HK-2 (cell line): ENCODE results near the gene HSPA4.
"Not testable (repeated sequence)": the region's sequence is repeated elsewhere in the genome, so short reads cannot be mapped to it uniquely, and the experiment has no call there.

Experiments
- DNase-seq: peaks from one replicate; pipeline ENCODE4 v3.0.0-alpha.2; 2018; ENCODE audit not compliant: unreplicated experiment

Gene HSPA4

GRCh38 chr5:133050521-133050920 lies 1.3 kb upstream of the HSPA4 start:
- no peak for DNase-seq

DNA sequence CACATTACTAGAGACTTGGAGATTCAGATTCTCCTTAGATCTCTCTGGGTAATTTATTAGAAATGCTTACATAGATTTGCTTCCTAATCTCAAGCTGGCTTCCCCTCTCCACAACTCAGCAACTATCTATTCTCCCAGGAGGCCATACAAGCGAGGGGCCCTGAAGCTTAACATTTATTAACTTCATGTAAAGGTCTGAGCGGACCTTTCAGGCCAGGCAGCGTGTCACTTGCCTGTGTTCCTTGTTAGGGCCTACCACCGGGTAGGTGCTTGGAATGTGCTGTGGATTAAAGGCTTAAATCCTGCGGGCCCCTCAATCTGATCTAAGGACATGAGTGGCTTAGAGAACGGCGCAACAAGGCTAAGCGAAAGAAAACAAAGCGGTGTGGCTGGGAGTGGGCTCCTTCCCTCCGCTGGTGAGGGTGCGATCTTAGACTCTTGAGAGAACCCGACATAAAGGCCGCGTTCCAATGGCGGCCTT lies 712 bp upstream of the HSPA4 start:
- DNase-seq: no peak

DNA sequence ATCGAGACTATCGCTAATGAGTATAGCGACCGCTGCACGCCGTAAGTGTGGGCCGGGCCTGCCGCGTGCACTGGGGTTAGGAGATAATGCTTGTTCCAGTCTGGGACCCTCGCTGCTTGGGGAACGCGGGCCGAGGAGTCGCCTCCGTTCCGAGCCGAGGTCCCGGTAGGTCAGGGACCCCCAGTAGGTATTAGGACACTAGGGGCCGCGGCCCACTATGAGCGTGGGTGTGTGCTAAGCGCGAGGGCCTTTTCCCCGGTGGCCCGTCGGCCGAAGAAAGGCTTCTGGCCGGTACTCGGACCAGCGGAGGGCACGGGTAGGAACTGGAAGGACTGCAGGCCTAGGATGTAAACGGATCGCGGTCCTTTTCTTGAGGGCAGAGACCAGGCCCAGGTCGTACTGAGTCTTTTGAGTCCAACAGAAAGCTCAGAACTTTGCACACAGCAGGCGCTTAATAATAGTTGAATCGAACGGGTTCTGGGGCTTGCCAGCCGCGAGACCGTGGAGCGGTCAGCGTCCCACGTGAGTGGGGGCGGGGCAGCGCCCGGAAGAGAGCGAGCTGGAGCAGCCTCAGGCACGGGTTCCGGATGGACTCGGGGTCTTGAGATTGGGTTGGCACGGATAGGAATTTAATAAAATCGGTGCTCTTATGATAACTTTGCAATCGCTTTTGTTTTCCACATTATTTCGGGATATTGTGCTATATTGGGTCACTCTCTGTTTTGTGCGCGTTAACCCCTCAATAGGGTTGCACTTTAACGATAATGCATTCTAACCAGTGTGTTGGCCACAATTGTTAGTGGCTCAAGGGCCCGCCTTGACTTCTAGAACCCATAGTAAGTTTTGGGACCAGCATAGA lies 733 bp downstream of the HSPA4 start:
- peak; percentile 51 for DNase-seq

DNA sequence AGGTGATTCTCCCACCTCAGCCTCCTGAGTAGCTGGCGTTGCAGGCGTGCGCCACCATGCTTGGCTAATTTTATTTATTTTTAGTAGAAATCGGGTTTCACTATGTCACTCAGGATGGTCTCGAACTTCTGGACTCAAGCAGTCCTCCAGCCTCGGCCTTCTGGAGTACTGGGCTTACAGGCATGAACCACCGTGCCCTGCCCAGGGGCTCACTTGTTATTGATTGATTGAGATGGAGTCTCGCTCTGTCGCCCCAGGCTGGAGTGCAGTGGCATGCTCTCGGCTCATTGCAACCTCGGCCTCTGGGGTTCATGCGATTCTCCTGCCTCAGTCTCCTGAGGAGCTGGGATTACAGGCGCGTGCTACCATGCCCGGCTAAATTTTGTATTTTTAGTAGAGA lies 1.6 kb downstream of the HSPA4 start:
- no peak for DNase-seq

- DNase-seq: no peak
Measured at GRCh38 chr5:133054697-133055471, 3.1 kb downstream of the HSPA4 start.

DNA sequence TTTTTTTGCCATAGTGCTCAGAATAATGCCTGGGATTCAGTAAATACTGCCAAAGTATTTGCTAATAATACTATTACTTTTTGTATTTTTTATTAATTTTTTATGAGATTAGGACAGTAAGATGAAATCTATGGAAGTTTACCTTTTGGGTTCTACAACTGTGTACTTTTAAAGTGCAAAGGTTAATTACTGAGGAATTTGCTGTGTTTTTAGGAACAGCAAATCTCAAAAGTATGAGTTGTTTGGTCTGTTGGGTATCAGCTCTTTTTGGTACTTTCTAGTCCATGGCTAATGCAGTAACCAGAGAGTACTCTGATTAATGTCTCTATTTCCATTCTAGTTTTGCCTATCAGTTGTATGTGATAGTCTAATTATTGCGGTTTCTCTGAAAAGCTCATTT lies 5.1 kb downstream of the HSPA4 start:
- DNase-seq: no peak

GRCh38 chr5:133059621-133060020 lies 7.8 kb downstream of the HSPA4 start:
- DNase-seq: no peak

- no peak for DNase-seq
Measured at GRCh38 chr5:133062276-133062675, 10.5 kb downstream of the HSPA4 start.

- no peak for DNase-seq
Measured at GRCh38 chr5:133063965-133064364, 12.2 kb downstream of the HSPA4 start.

- no peak for DNase-seq
Measured at GRCh38 chr5:133065471-133065870, 13.7 kb downstream of the HSPA4 start.

DNA sequence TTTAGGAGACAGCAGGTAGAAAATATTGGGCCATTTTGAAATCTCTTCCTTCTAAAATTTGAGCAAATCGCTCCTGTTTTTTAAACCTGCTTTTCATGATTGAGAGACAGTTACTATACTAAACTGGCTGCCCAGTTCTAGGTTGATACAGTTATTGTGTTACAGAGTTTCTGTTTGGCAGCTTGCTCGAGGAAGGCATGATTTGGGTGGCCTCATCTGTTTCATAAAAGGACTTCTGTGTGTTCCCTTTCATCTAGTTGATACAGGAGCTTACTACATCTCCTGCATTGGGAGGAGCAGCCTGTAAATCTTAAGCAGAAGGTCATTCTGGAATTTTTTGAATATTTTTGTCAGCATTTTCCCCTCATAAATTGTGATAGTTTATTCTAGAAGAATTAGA lies 14.2 kb downstream of the HSPA4 start:
- no peak for DNase-seq

DNA sequence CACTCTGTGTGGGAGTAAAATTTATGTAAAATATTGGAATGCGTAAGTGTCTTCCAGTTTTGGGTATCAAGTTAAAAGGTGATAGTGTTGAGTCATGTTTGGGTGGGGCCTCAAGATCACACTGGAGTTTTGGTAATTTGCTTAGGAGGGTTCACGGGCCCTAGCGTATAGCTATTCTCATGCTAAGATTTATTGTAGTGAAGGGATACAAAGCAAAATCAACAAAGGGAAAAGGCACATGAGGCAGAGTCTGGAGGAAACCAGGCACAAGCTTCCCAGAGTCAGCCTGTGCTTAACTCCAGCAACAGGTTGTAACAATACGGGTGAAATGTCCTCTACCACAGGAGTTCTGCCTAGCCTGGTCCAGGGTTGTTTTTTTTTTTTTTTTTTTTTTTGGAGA lies 20.2 kb downstream of the HSPA4 start:
- no peak for DNase-seq

- no peak for DNase-seq
Measured at GRCh38 chr5:133075572-133076536, 24.0 kb downstream of the HSPA4 start.

DNA sequence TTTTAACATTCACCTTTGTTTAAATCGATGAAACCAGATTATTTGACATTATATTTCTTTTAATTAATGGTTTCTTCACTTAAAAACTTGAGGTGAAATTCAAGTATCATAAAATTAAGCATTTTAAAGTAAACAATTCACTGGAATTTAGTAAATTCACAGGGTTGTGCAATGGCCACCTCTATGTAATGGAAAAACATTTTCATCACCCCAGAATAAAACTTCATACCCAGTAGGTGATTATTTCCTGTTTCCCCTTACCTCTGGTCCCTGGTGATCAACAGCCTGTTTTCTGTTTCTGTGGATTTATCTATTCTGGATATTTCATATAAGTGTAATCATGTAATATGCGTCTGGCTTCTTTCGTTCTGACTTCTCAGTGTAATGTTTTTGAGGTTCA lies 27.2 kb downstream of the HSPA4 start:
- no peak for DNase-seq

GRCh38 chr5:133081036-133081435 lies 29.2 kb downstream of the HSPA4 start:
- DNase-seq: no peak

- DNase-seq: no peak
Measured at GRCh38 chr5:133081703-133082102, 29.9 kb downstream of the HSPA4 start.

DNA sequence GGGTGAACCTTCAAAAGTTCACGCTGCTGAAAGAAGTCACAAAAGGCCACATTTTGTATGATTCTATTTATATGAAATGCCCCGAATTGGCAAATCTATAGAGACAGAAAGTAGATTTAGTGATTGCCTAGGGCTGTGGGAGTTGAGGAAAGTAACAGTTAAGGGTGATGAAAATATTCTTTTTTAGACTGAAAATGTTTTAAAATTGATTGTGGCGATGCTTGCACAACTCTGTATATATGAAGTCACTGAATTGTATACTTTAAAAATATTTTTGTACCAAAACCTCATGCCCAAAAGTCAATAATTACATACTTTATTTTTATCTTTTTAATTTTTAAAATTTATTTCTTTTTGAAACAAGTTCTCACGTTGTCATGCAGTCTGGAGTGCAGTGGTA lies 30.3 kb downstream of the HSPA4 start:
- no peak for DNase-seq

DNA sequence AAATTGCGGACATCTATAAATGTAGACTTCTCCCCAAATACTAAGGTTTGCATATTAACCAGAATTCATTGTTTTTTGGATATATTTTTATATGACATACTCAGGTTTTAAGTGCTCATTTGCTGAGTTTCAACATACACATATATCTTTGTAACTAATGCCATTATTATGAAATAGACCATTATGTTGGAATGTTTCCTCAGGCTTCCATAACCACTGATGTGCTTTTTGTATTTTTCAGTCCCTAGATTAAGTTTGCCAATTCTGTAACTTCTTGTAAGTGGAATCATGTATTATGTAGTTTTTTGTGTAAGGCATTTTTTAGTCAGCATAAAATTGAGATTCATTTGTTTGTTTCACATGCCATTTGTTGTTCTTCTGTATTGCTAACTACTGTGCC lies 32.1 kb downstream of the HSPA4 start:
- DNase-seq: no peak

GRCh38 chr5:133085171-133085570 lies 33.4 kb downstream of the HSPA4 start:
- not testable (repeated sequence) for DNase-seq

DNA sequence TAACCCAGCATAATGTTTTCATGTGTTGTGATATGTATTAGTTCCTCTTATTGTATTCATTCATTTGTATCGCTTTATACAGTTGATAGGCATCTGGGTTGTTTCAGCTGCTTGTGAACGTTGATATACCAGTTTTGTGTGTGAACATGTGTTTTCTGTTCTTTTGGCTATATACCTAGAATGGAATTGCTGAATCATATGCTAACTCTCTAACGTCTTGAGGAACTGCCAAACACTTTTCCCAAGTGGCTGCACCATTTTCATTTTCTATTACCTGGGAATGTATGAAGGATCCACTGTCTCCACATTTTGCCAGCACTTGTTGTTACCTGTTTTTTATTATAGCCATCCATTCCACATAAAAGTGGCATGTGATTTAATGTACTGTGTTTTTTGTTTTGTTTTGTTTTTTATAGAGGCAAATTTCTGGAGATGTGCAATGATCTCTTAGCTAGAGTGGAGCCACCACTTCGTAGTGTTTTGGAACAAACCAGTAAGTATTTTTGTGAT lies 34.6 kb downstream of the HSPA4 start:
- DNase-seq: no peak

DNA sequence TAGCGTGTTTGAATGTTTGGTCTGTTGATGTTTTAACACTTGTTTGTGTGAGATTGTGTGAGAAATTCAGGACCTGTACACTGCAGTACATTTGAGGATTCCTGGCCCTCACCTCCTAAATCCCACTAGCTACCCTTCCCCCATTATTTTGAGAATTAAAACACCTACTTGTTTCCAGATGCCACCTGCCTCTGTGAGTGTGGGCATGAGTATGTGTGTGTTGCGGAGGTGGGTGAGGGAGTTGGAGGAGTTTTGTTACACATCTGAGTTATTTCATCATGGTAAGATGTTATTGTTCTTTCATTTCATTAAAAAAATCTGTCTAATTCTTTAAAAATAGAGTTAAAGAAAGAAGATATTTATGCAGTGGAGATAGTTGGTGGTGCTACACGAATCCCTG lies 36.3 kb downstream of the HSPA4 start:
- DNase-seq: no peak

GRCh38 chr5:133091034-133091433 lies 39.2 kb downstream of the HSPA4 start:
- DNase-seq: no peak
